ENCODE results near the gene MIOS. TPM values are rescaled to one million over a fixed set of nuclear protein-coding genes. Genes with fewer than 3 reads are reported as not detected.

MIOS gene
- total RNA-seq, 1 donor, result 46.6 TPM

- no peak overlapping the region for H3K4me3 ChIP-seq (ENCODE audit: low read depth, low read length)
- DNase-seq (ENCODE audit: low read depth), result no peak
- TF ChIP-seq CTCF (IDR thresholded peaks at IDR 0.05; ENCODE audit: insufficient read depth, low read length), result no peak
These were observed 30.2 kb upstream of the MIOS start for GRCh38 chr7:7536396-7537019.

GRCh38 chr7:7537711-7538110 is 29.0 kb upstream of the MIOS start:
- no peak for DNase-seq (ENCODE audit: low read depth)
- TF ChIP-seq CTCF (IDR thresholded peaks at IDR 0.05; ENCODE audit: insufficient read depth, low read length), result no peak
- no peak overlapping the region for H3K4me3 ChIP-seq (ENCODE audit: low read depth, low read length)

DNA sequence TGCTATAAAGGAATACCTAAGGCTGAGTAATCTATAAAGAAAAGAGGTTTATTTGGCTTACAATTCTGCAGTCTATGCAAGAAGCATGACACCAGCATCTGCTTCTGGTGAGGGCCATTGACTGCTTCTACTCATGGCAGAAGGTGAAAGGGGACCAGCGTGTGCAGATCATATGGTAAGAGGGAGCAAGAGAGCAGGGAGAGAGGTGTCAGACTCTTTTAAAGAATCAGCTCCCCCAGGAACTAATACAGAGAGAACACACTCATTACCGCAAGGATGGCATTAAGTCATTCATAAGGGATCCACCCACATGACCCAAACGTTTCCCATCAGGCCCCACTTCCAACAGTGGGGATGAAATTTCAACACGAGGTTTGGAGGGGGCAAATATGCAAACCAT is 27.5 kb upstream of the MIOS start:
- no peak for DNase-seq (ENCODE audit: low read depth)
- no peak overlapping the region for H3K4me3 ChIP-seq (ENCODE audit: low read depth, low read length)
- no peak for TF ChIP-seq CTCF (IDR thresholded peaks at IDR 0.05; ENCODE audit: insufficient read depth, low read length)

GRCh38 chr7:7539711-7540110 is 27.0 kb upstream of the MIOS start:
- DNase-seq (ENCODE audit: low read depth), result no peak
- no peak overlapping the region for H3K4me3 ChIP-seq (ENCODE audit: low read depth, low read length)
- TF ChIP-seq CTCF (IDR thresholded peaks at IDR 0.05; ENCODE audit: insufficient read depth, low read length), result no peak

GRCh38 chr7:7542251-7542835 is 24.3 kb upstream of the MIOS start:
- DNase-seq (ENCODE audit: low read depth), result no peak
- TF ChIP-seq CTCF (IDR thresholded peaks at IDR 0.05; ENCODE audit: insufficient read depth, low read length), result no peak
- H3K4me3 ChIP-seq (ENCODE audit: low read depth, low read length), result no peak overlapping the region

GRCh38 chr7:7548407-7548806 is 18.3 kb upstream of the MIOS start:
- no peak for DNase-seq (ENCODE audit: low read depth)
- no peak overlapping the region for H3K4me3 ChIP-seq (ENCODE audit: low read depth, low read length)
- TF ChIP-seq CTCF (IDR thresholded peaks at IDR 0.05; ENCODE audit: insufficient read depth, low read length), result no peak

GRCh38 chr7:7550663-7551062 is 16.0 kb upstream of the MIOS start:
- no peak for TF ChIP-seq CTCF (IDR thresholded peaks at IDR 0.05; ENCODE audit: insufficient read depth, low read length)
- no peak for DNase-seq (ENCODE audit: low read depth)
- no peak overlapping the region for H3K4me3 ChIP-seq (ENCODE audit: low read depth, low read length)
